Measurements from ENCODE around the gene AHR.

Gene AHR

DNA sequence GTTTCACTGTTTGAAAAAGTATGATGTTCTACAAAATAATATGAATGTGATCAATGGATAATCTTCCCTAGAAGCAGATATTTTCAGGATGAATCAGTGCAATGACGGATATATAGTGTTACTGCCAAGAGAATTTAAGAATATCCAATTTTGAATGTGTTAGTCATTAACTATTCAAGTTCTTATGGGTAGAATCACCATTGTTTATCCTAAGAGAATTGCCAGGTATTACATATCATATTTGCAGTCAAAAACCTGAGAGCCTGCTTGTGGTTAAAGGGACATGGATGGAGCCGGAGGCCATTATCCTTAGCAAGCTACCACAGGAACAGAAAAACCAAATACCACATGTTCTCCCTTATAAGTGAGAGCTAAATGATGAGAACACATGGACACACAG, 26.9 kb downstream of the AHR start:
- Histone ChIP-seq H4K91ac (ENCODE audit: low read depth, low read length) (no peak overlapping the region), H3K4me2 (ENCODE audit: low read length) (no peak overlapping the region), H3K9me3 (ENCODE audit: insufficient read depth, low read depth, low read length) (no peaks in the 10 kb centered on the region), H2AK5ac (ENCODE audit: low read length) (no peak overlapping the region), H3K36me3 (ENCODE audit: control insufficient read depth in 1 of 2, insufficient read depth in 2 of 2, low read length in 2 of 2) (no peaks in the 10 kb centered on the region), H4K8ac (ENCODE audit: low read depth, low read length) (no peak overlapping the region), H3K4ac (ENCODE audit: low read depth, low read length) (no peak overlapping the region), H3K4me1 (ENCODE audit: control insufficient read depth in 1 of 2, insufficient read depth in 2 of 2, low read length in 2 of 2) (no peaks in the 10 kb centered on the region), H3K79me1 (ENCODE audit: low read length) (no peaks in the 10 kb centered on the region), H2AFZ (ENCODE audit: insufficient read depth, low read length, poor library complexity) (no peak overlapping the region), H2BK5ac (ENCODE audit: low read depth, low read length, poor library complexity) (no peak overlapping the region), H3K27ac (ENCODE audit: low read depth, low read length) (no peak overlapping the region), H2BK12ac (ENCODE audit: low read length) (no peak overlapping the region), H3K23ac (ENCODE audit: low read length) (no peak overlapping the region), H3K4me3 (ENCODE audit: low read depth, low read length) (no peak overlapping the region), H2BK120ac (ENCODE audit: insufficient read depth, low read length, poor library complexity) (no peak overlapping the region), H3K9ac (ENCODE audit: low read length) (no peak overlapping the region), H3K14ac (ENCODE audit: low read length) (no peak overlapping the region), H4K12ac (ENCODE audit: low read depth, low read length) (no peak overlapping the region), H3K18ac (ENCODE audit: low read length) (no peak overlapping the region), H3K27me3 (ENCODE audit: insufficient read depth, low read length) (no peaks in the 10 kb centered on the region), H3K79me2 (ENCODE audit: control insufficient read depth, insufficient read depth, low read length, poor library complexity) (no peaks in the 10 kb centered on the region)
- no peak for DNase-seq
- WGBS (ENCODE audit: extremely low coverage, insufficient coverage, insufficient read length): no CpG with 5 or more reads among the region's 2 CpGs

DNA sequence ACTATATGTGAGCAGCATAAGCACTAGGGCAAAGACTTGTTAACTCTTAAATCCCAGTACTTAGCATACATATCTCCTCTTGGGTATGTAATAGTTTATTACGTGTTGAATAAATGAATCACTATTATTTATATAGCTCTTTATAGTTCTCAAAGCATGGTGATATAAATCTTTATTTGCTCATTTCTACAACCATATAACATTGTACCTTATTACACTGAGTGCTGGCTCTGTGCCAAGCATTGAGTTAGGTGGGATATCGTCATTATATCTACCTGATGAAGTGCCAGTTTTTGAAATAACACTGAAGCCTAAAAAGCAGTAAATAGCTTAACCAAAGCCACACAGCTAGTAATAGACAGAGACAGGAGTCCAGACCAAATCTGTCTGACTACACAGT, 27.9 kb downstream of the AHR start:
- Histone ChIP-seq H3K23ac (ENCODE audit: low read length) (no peak overlapping the region), H3K79me2 (ENCODE audit: control insufficient read depth, insufficient read depth, low read length, poor library complexity) (no peaks in the 10 kb centered on the region), H3K4me2 (ENCODE audit: low read length) (no peak overlapping the region), H2AFZ (ENCODE audit: insufficient read depth, low read length, poor library complexity) (no peak overlapping the region), H3K36me3 (ENCODE audit: control insufficient read depth in 1 of 2, insufficient read depth in 2 of 2, low read length in 2 of 2) (no peaks in the 10 kb centered on the region), H2BK12ac (ENCODE audit: low read length) (no peak overlapping the region), H3K18ac (ENCODE audit: low read length) (no peak overlapping the region), H3K4me1 (ENCODE audit: control insufficient read depth in 1 of 2, insufficient read depth in 2 of 2, low read length in 2 of 2) (no peaks in the 10 kb centered on the region), H3K79me1 (ENCODE audit: low read length) (no peaks in the 10 kb centered on the region), H4K8ac (ENCODE audit: low read depth, low read length) (no peak overlapping the region), H3K9ac (ENCODE audit: low read length) (no peak overlapping the region), H3K4me3 (ENCODE audit: low read depth, low read length) (no peak overlapping the region), H3K4ac (ENCODE audit: low read depth, low read length) (no peak overlapping the region), H3K27me3 (ENCODE audit: insufficient read depth, low read length) (no peaks in the 10 kb centered on the region), H2AK5ac (ENCODE audit: low read length) (no peak overlapping the region), H3K14ac (ENCODE audit: low read length) (no peak overlapping the region), H2BK5ac (ENCODE audit: low read depth, low read length, poor library complexity) (no peak overlapping the region), H3K9me3 (ENCODE audit: insufficient read depth, low read depth, low read length) (no peaks in the 10 kb centered on the region), H3K27ac (ENCODE audit: low read depth, low read length) (no peak overlapping the region), H2BK120ac (ENCODE audit: insufficient read depth, low read length, poor library complexity) (no peak overlapping the region), H4K91ac (ENCODE audit: low read depth, low read length) (no peak overlapping the region), H4K12ac (ENCODE audit: low read depth, low read length) (no peak overlapping the region)
- DNase-seq: no peak
- no CpG with 5 or more reads among the region's 2 CpGs for WGBS (ENCODE audit: extremely low coverage, insufficient coverage, insufficient read length)

DNA sequence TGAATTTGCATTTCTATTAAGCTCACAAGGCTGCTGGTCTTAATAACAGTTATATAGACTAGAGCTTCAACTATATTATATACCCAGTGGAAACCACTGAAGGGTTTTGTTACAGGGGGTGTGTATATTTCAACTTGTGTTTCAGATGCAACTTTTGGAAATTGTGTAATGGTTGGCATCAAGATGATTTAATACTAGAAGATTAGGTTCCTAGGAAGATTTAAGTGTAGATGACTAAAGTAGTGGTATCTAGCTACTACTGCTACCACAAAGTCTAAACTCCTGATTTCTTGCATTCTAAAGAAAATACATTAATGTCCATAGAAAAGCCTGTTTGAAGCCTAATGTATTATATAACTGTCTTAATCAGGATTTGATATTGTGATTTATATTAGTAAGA, 30.2 kb downstream of the AHR start:
- no peak overlapping the region for H3K27ac ChIP-seq (ENCODE audit: low read depth, low read length)
- DNase-seq: no peak
- H3K79me2 ChIP-seq (ENCODE audit: control insufficient read depth, insufficient read depth, low read length, poor library complexity): no peaks in the 10 kb centered on the region
- H3K9ac ChIP-seq (ENCODE audit: low read length): no peak overlapping the region
- H4K12ac ChIP-seq (ENCODE audit: low read depth, low read length): no peak overlapping the region
- H3K23ac ChIP-seq (ENCODE audit: low read length): no peak overlapping the region
- no peaks in the 10 kb centered on the region for H3K9me3 ChIP-seq (ENCODE audit: insufficient read depth, low read depth, low read length)
- no peaks in the 10 kb centered on the region for H3K79me1 ChIP-seq (ENCODE audit: low read length)
- H2BK12ac ChIP-seq (ENCODE audit: low read length): no peak overlapping the region
- no peak overlapping the region for H2BK5ac ChIP-seq (ENCODE audit: low read depth, low read length, poor library complexity)
- no peak overlapping the region for H2AFZ ChIP-seq (ENCODE audit: insufficient read depth, low read length, poor library complexity)
- no peak overlapping the region for H3K18ac ChIP-seq (ENCODE audit: low read length)
- H4K91ac ChIP-seq (ENCODE audit: low read depth, low read length): no peak overlapping the region
- H3K36me3 ChIP-seq (ENCODE audit: control insufficient read depth in 1 of 2, insufficient read depth in 2 of 2, low read length in 2 of 2): no peaks in the 10 kb centered on the region
- H3K4me1 ChIP-seq (ENCODE audit: control insufficient read depth in 1 of 2, insufficient read depth in 2 of 2, low read length in 2 of 2): no peaks in the 10 kb centered on the region
- H3K4ac ChIP-seq (ENCODE audit: low read depth, low read length): no peak overlapping the region
- H2BK120ac ChIP-seq (ENCODE audit: insufficient read depth, low read length, poor library complexity): no peak overlapping the region
- H4K8ac ChIP-seq (ENCODE audit: low read depth, low read length): no peak overlapping the region
- no peak overlapping the region for H3K4me2 ChIP-seq (ENCODE audit: low read length)
- H3K14ac ChIP-seq (ENCODE audit: low read length): no peak overlapping the region
- H2AK5ac ChIP-seq (ENCODE audit: low read length): no peak overlapping the region
- H3K27me3 ChIP-seq (ENCODE audit: insufficient read depth, low read length): no peaks in the 10 kb centered on the region
- H3K4me3 ChIP-seq (ENCODE audit: low read depth, low read length): no peak overlapping the region

DNA sequence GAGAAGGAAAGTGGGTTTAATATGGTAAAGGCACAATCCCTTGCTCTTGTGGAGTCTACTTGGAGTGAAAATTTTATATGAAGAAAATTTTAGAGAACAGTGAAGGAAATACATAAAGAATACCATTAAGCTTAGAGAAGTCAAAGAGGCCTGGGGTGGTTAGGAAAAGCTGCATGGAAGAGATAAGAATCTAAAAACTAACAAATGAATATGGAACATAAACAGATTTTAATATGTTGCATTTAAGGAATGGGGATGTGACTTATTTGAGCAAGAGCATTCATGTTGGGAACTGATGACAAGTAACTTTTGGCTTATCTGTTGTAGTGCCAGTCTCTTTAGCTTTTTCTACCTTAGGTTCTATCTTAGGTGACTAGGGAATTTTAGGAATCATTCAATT, 31.0 kb downstream of the AHR start:
- Histone ChIP-seq H2BK5ac (ENCODE audit: low read depth, low read length, poor library complexity) (no peak overlapping the region), H2AK5ac (ENCODE audit: low read length) (no peak overlapping the region), H3K14ac (ENCODE audit: low read length) (no peak overlapping the region), H3K4me2 (ENCODE audit: low read length) (no peak overlapping the region), H3K36me3 (ENCODE audit: control insufficient read depth in 1 of 2, insufficient read depth in 2 of 2, low read length in 2 of 2) (no peaks in the 10 kb centered on the region), H3K79me1 (ENCODE audit: low read length) (no peaks in the 10 kb centered on the region), H3K79me2 (ENCODE audit: control insufficient read depth, insufficient read depth, low read length, poor library complexity) (no peaks in the 10 kb centered on the region), H3K4me1 (ENCODE audit: control insufficient read depth in 1 of 2, insufficient read depth in 2 of 2, low read length in 2 of 2) (no peaks in the 10 kb centered on the region), H4K8ac (ENCODE audit: low read depth, low read length) (no peak overlapping the region), H4K91ac (ENCODE audit: low read depth, low read length) (no peak overlapping the region), H3K18ac (ENCODE audit: low read length) (no peak overlapping the region), H3K27me3 (ENCODE audit: insufficient read depth, low read length) (no peaks in the 10 kb centered on the region), H3K23ac (ENCODE audit: low read length) (no peak overlapping the region), H3K4me3 (ENCODE audit: low read depth, low read length) (no peak overlapping the region), H2AFZ (ENCODE audit: insufficient read depth, low read length, poor library complexity) (no peak overlapping the region), H2BK12ac (ENCODE audit: low read length) (no peak overlapping the region), H3K4ac (ENCODE audit: low read depth, low read length) (no peak overlapping the region), H3K9ac (ENCODE audit: low read length) (no peak overlapping the region), H3K9me3 (ENCODE audit: insufficient read depth, low read depth, low read length) (no peaks in the 10 kb centered on the region), H4K12ac (ENCODE audit: low read depth, low read length) (no peak overlapping the region), H2BK120ac (ENCODE audit: insufficient read depth, low read length, poor library complexity) (no peak overlapping the region), H3K27ac (ENCODE audit: low read depth, low read length) (no peak overlapping the region)
- no peak for DNase-seq
